HG03039 (cell line): Measurements from ENCODE around the gene ZSWIM2.
"Not testable (repeated sequence)": the region's sequence is repeated elsewhere in the genome, so short reads cannot be mapped to it uniquely, and the experiment has no call there.

Experiments used
- ATAC-seq: cut with Tn5 transposase; IDR thresholded peaks from one replicate; pipeline ENCODE4 v1.9.1; 2021; ENCODE audit warnings: mild to moderate bottlenecking, moderate library complexity; ENCODE audit not compliant: unreplicated experiment

Gene ZSWIM2, protein sequence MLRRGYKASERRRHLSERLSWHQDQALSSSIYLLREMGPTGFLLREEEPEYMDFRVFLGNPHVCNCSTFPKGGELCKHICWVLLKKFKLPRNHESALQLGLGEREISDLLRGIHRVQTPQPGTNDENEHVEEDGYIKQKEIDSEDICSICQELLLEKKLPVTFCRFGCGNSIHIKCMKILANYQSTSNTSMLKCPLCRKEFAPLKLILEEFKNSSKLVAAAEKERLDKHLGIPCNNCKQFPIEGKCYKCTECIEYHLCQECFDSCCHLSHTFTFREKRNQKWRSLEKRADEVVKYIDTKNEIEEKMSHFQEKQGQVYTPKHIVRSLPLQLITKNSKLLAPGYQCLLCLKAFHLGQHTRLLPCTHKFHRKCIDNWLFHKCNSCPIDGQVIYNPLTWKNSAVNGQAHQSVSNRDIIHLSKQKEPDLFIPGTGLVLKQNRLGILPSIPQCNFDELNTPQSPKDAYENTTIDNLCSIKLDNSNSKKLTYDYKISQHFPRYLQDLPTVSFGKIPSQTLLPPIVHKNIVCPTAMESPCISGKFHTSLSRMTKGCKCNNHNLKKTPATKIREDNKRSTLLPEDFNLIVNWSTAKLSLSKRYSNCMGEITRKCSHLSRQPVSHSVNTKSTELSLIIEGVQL

DNA sequence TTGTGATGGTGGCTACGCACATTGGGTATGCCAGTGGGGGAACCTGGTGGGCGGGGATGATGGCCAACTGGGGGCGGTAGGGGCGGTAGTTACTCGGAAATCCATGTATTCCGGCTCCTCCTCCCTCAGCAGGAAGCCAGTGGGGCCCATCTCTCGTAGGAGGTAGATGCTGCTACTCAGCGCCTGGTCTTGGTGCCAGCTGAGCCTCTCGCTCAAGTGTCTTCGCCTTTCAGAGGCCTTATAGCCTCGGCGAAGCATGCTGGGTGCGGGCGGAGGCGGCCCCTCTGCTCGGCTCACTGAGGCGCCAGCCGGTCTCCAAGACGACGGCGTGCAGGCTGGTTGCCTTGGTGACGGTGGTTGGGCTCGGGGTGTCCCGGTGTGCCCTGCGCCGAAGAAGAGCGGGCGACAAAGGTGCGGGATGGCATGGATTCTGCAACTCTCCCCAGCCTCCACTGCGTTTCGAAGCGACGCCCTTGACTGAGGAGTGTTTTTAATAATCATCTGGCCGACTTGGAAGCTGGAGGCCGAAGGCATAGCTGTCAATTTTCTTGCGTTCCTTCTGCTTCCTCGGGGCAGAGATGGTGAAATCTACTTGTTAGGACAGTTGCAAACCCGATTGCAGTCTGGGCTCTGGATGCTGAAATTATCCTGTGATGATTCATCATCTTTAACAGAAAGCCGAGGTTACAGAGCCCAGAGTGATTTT, at the start of gene ZSWIM2:
TSS of gene ZSWIM2 (minus strand) at position 298 of the 706 bp plus-strand sequence. CDS start at position 258, 40 bp downstream.
- ATAC-seq, result peak; percentile 85

GRCh38 chr2:186896220-186896619, 47.2 kb upstream of the ZSWIM2 start:
- not testable (repeated sequence) for ATAC-seq

DNA sequence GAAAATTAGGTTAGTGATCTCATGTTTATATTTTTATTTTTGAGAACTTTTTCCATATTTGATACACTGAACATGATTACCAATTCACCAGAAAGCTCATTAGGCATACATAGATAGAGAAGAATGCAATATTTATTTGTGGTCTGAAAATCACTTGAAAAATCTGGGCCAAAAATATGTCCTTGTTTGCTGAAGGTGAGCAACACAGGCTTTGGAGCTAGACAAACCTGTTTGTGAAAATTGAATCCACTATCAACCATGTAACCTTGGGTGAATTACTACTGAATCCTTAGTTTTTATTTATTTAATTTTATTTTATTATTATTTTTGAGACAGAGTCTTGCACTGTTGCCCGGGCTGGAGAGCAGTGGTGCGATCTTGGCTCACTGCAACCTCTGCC, 46.5 kb upstream of the ZSWIM2 start:
- no peak for ATAC-seq

DNA sequence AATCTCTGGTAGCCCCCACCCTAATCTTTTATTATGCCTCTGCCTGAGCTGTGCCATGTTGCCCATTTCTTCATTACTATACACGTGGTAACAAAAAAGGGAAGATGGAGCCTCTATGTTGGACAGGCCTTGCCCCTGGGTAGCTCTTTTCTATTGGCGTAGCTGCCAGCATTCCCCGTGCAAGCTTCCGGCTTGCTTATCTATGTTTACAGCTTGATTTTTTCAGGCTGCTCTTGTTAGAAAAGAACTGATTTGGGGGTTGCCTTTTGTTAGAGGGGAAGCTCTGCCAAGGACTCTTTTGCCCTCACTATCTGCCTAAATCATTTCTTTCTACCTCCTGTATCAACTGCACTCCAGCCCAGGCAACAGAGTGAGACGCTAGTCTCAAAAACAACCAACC, 45.5 kb upstream of the ZSWIM2 start:
- ATAC-seq, result no peak

DNA sequence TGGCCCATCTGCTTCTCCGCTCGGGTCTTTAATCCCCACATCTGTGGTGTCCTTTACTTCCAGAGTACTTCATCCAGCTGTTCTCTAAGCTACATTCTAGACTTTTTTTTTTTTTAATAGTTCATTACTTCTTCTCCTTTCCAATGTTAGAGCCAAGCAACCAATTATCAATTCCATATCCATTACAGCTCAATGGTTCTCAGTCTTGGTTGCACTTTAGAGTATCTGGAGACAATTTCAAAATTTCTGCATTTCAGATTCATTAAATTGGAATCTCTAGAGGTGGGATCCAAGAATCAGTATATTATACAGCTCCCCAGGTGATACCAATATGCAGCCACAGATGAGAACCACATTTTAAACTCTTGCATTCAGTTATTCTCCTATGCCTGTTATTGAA, 43.9 kb upstream of the ZSWIM2 start:
- ATAC-seq, result no peak

DNA sequence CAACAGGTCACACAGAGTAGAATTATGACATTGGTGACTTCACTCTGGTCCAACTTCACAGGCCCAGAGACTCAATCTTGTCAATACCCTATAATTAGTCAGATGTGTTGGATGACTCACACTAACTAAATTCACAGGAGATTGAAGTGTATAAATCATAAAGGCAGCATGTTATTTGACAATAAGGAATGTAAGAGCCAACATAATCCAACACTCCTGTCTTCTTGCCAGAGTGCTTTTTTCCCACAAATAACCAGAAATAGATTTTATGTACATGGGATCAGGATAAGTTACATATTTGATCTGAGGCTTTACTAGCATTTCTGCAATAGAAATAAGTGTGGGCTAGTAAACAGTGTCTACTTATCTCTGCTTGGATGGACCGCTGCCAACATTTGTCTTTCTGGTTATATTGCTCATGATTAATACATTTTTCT, 42.2 kb upstream of the ZSWIM2 start:
- ATAC-seq, result no peak

GRCh38 chr2:186889101-186889879, 40.3 kb upstream of the ZSWIM2 start:
- no peak for ATAC-seq

GRCh38 chr2:186887107-186888090, 38.4 kb upstream of the ZSWIM2 start:
- no peak for ATAC-seq

DNA sequence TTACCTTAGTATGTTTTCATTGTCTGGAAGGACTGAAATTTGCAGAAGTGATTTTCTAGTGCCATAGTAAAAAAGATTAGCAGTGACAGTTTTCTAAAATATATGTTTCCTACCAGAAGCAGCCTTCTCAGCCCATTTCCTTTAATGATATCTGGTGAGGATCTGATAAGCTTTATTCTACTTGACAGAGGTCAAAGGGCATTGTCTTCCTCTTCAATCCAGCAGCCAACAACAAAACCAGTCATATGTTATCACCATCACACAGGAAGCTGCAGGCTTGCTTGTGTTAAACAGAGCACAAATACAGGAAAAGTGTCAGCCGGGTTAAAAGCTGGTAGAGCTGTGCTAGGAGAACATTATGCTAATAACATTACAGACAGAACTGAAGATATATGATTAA, 35.6 kb upstream of the ZSWIM2 start:
- no peak for ATAC-seq

DNA sequence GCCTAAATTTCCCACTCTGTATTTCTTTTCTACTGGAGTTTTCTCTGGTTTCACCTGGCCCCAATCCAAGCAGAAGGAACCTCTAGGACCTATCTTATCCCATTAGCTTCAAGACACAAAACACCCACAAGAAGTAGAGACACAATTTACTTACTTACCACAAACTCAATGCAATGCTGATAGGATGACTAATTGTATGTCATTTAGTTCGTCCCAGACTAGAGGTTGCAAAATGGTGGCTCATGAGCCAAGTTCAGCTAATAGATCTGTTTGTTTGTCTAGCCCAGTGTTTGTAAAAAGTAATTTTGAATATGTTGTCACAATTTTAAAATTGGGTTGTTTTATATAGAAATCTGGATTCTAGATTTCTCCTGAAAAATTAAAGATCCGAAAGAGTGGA, 34.7 kb upstream of the ZSWIM2 start:
- no peak for ATAC-seq

DNA sequence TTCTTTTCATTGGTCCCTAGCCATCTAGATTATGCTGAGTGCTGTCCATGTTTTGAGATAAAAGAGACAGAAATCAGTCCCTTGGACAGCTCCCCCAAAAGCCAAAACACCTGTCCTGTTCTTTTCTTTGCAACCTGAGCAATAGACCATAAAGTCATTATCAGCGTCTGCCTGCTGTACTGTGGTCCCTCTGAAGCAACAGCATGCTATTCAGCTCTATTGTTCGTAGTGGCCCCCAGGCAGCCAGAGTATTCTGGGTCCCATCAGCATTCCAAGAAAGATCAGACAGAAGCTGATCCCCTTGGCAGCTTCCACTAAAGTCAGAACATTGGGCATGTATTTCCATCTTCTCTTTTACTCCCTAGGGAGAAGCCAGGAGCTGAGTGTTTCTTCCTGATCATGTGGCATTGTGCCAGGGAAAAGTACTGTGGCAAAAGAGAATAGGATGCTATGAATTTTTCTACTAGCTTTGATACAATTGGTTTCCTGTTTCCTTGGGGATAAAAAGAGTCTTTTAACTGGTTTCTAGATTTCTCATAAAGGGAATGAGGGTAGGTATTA, 33.6 kb upstream of the ZSWIM2 start:
- no peak for ATAC-seq

- no peak for ATAC-seq
Observed at GRCh38 chr2:186881660-186882059, 32.7 kb upstream of the ZSWIM2 start.

GRCh38 chr2:186879312-186879711, 30.3 kb upstream of the ZSWIM2 start:
- no peak for ATAC-seq

DNA sequence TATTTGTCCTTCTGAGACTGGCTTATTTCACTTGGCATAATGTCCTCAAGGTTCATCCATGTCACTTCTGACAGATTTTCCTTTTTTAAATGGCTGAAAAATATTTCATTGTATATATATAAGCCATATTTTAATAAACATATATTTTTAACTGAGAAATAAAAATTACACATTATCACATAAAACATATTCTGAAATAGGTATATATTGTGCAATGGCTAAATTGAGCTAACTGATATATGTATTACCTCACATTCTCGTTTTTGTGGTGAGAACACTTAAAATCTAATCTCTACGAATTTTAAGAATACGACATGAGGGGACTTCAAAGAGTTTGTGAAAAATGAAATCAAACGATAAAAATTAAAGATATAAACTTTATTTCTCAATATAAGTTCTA, 25.7 kb upstream of the ZSWIM2 start:
- ATAC-seq, result no peak

- no peak for ATAC-seq
Observed at GRCh38 chr2:186871881-186872280, 22.9 kb upstream of the ZSWIM2 start.

DNA sequence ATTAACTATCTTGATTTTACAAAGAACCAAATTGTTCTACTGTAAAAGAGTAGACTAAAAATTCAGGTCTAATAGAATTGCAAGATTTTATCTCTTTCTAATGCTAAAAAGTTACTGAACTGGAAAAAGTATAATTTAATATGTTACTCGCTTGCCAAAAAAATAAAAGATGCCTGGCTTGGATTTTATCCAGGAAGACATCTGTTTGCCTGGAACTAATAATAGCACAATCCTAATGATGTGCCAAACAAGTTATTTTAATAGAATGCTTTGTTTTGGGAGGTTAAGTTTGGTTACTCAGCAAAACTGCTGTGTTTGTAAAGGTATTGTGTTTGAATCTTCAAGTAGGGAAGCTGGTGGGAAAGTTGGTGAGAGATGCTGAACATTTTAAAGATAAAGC, 19.4 kb upstream of the ZSWIM2 start:
- ATAC-seq, result no peak

DNA sequence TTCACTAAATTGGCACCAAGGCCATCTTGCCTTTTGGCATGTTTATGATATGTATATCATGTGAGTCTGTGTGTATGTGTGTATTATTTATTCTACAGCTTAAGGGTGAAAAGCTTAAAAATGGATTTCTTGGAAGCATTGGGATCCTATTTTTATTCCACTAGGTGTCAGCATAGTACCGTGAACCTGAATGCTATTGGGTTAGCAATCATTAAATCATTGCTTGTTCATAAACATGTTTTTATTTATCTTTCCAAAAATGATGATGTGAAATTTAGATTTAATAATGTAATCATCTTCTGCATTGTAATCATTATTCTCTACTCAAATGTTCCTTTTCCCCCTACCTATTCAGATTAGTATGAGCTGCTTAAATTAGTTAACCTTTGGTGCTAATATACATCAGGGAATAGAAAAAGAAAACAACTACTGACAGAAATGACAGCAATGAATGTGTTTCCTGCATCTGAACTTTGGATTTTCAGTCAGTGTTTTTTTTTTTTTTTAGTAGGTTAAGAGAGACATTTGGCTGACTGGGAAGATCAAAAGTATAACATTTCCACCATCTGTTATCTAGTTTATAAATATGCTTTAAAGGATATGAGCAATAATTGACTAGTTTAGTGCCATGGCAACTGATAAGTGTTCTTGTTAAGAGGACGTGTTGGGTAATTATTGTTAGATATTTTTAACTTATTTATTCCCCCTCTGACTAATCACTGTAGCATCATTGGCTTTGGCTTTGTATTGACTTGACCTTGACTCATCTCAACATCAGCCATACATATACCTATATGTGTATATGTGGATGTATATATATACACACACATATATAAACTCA, 14.1 kb upstream of the ZSWIM2 start:
- no peak for ATAC-seq

DNA sequence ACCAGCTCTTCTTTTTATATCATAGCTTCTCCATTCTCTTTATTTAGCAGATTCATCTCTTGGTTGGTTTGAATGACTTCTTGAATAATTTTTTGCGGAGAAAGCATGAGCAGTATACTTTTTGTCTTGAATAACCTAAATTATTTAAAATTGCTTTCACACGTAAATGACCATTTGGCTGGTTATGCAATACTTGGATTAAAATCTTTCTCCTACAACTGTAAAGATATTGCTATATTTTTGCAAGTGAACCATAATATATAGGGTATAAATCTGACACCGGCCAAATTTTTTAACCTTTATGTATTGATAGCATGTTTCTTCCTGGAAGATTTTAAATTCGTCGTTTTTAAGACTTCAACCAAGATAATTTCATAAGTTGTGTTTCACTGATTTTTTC, 6.2 kb upstream of the ZSWIM2 start:
- ATAC-seq, result no peak

GRCh38 chr2:186853951-186854350, 5.0 kb upstream of the ZSWIM2 start:
- no peak for ATAC-seq
